Esophagus squamous epithelium (tissue), 5 donors: ENCODE measurements around the gene EHD4. TPM values are rescaled to one million over a fixed set of nuclear protein-coding genes. Genes with fewer than 3 reads are reported as not detected.

Source experiments
- DNase-seq: peaks from one replicate; lab custom pipeline; 2025; lab: John Stamatoyannopoulos, UW
- H3K27ac ChIP-seq, 4 donors: fragments of 200-600 bp; sonication (generic); one replicate each; pipeline ENCODE4 v1.5.1; 2016 to 2019; ENCODE audit warnings: mild to moderate bottlenecking in 1 of 4
- H3K27me3 ChIP-seq, 4 donors: fragments of 200-600 bp; sonication (generic); 1 replicate in 3 of 4; 2 replicates in 1 of 4; pipeline versions ENCODE4 v1.5.1 to v1.6.0; 2017 to 2021; ENCODE audit warnings: antibody characterized with exemption in 1 of 4
- H3K36me3 ChIP-seq, 3 donors: fragments of 200-600 bp; sonication (generic); one replicate each; pipeline ENCODE4 v1.5.1; 2016 to 2019
- H3K4me1 ChIP-seq, 3 donors: fragments of 200-600 bp; sonication (generic); one replicate each; pipeline ENCODE4 v1.5.1; 2017 to 2019
- H3K4me3 ChIP-seq, 4 donors: fragments of 200-600 bp; sonication (generic); 1 replicate in 3 of 4; 2 replicates in 1 of 4; pipeline ENCODE4 v1.5.1; 2016 to 2019; ENCODE audit warnings: mild to moderate bottlenecking in 2 of 4, moderate library complexity in 1 of 4
- H3K9me3 ChIP-seq, 3 donors: fragments of 200-600 bp; sonication (generic); one replicate each; pipeline ENCODE4 v1.5.1; 2016 to 2019
- POLR2A ChIP-seq, 4 donors: fragments of 450-650 bp; IDR thresholded peaks; one replicate each; pipeline ENCODE4 v1.6.1; 2017; ENCODE audit warnings: antibody characterized with exemption in 4 of 4, mild to moderate bottlenecking in 4 of 4, moderate library complexity in 3 of 4
- WGBS, 2 donors: methylation state at CpG; one replicate each; pipeline ENCODE4 v1.1.5; 2018; 5-methylcytosine and 5-hydroxymethylcytosine counted together
- intact Hi-C: fragments of 100-400 bp; cut with DNase I; formaldehyde crosslinking; loops from one replicate; pipeline ENCODE4 v1.15.0; 2022
- total RNA-seq, 4 donors: library from RNA; depleted of rRNA; stranded (reverse); fragments of >200 nt; gene quantifications; one replicate each; pipeline ENCODE4 v1.1.0, GENCODE V29; 2016
- TF ChIP-seq, protein P1 (sequence below), 6 experiments: fragments of 450-650 bp in 4 of 6; fragments of 200-600 bp in 2 of 6; sonication (generic) in 2 of 6; IDR thresholded peaks; one replicate each; pipeline ENCODE4 v1.5.1; 2016 to 2019; ENCODE audit warnings: antibody characterized with exemption in 6 of 6, mild to moderate bottlenecking in 4 of 6, moderate library complexity in 4 of 6
- donor health status: DM: yes; HTN: yes; CAD: no.

Gene EHD4
- total RNA-seq, 4 donors from 2014 or later: 25.4 to 45.3 (median 27.8) TPM

- intact Hi-C loops: no loop called here
- DNase-seq: no peak
- Histone ChIP-seq H3K4me3 (no peak overlapping the region), H3K27ac (no peak overlapping the region), H3K4me1 (peaks cover 0 to 72% (median 0%) of the 10 kb centered on the region in 3 donors), H3K36me3 (no peaks in the 10 kb centered on the region), H3K27me3 (peaks cover 0 to 60% (median 0%) of the 10 kb centered on the region in 4 donors), H3K9me3 (no peaks in the 10 kb centered on the region)
- 96 to 100% methylated on average over 2 to 10 of the region's 17 CpGs for WGBS, 2 donors
- no peak for TF ChIP-seq POLR2A (IDR thresholded peaks at IDR 0.05)
- TF ChIP-seq, protein P1, sequence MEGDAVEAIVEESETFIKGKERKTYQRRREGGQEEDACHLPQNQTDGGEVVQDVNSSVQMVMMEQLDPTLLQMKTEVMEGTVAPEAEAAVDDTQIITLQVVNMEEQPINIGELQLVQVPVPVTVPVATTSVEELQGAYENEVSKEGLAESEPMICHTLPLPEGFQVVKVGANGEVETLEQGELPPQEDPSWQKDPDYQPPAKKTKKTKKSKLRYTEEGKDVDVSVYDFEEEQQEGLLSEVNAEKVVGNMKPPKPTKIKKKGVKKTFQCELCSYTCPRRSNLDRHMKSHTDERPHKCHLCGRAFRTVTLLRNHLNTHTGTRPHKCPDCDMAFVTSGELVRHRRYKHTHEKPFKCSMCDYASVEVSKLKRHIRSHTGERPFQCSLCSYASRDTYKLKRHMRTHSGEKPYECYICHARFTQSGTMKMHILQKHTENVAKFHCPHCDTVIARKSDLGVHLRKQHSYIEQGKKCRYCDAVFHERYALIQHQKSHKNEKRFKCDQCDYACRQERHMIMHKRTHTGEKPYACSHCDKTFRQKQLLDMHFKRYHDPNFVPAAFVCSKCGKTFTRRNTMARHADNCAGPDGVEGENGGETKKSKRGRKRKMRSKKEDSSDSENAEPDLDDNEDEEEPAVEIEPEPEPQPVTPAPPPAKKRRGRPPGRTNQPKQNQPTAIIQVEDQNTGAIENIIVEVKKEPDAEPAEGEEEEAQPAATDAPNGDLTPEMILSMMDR (IDR thresholded peaks at IDR 0.05): no peak
These were observed 116.1 kb downstream of the EHD4 start for GRCh38 chr15:41856262-41856661.

- WGBS, 2 donors: 58 to 64% methylated on average over 5 to 12 of the region's 30 CpGs
- Histone ChIP-seq H3K27me3 (peaks cover 0 to 58% (median 0%) of the 10 kb centered on the region in 4 donors), H3K27ac (no peak overlapping the region)
These were observed 116.9 kb downstream of the EHD4 start for GRCh38 chr15:41855261-41855961.

GRCh38 chr15:41854443-41854842 lies 117.9 kb downstream of the EHD4 start:
- H3K9me3 ChIP-seq: no peaks in the 10 kb centered on the region
- TF ChIP-seq POLR2A (IDR thresholded peaks at IDR 0.05): no peak
- TF ChIP-seq, protein P1 (IDR thresholded peaks at IDR 0.05): no peak
- H3K27ac ChIP-seq: no peak overlapping the region
- peaks cover 2 to 82% (median 4%) of the 10 kb centered on the region in 3 donors for H3K4me1 ChIP-seq
- intact Hi-C loops: no loop called here
- peaks cover 0 to 57% (median 0%) of the 10 kb centered on the region in 4 donors for H3K27me3 ChIP-seq
- no peak overlapping the region for H3K4me3 ChIP-seq
- 66 to 100% methylated on average over 1 to 9 of the region's 9 CpGs for WGBS, 2 donors
- DNase-seq: no peak
- no peaks in the 10 kb centered on the region for H3K36me3 ChIP-seq

More at GRCh38 chr15:41855261-41855961, 116.9 kb downstream of the EHD4 start:
- no peak for DNase-seq
- Histone ChIP-seq H3K4me1 (peaks cover 0 to 75% (median 3%) of the 10 kb centered on the region in 3 donors), H3K4me3 (no peak overlapping the region), H3K9me3 (no peaks in the 10 kb centered on the region), H3K36me3 (no peaks in the 10 kb centered on the region)
- TF ChIP-seq POLR2A (IDR thresholded peaks at IDR 0.05): no peak
- TF ChIP-seq, protein P1 (IDR thresholded peaks at IDR 0.05): no peak
- intact Hi-C loops: no loop called here

- TF ChIP-seq, protein P1 (IDR thresholded peaks at IDR 0.05): no peak
- TF ChIP-seq POLR2A (IDR thresholded peaks at IDR 0.05): no peak
- Histone ChIP-seq H3K36me3 (peaks cover 0 to 5% (median under 1%) of the 10 kb centered on the region in 3 donors), H3K4me1 (peaks cover 7 to 82% (median 8%) of the 10 kb centered on the region in 3 donors), H3K9me3 (no peaks in the 10 kb centered on the region), H3K27ac (no peak overlapping the region), H3K27me3 (peaks cover 0 to 57% (median 0%) of the 10 kb centered on the region in 4 donors), H3K4me3 (no peak overlapping the region)
- 88% methylated on average over 4 of the region's 10 CpGs; no CpG with 5 or more reads in 1 of the 2 donors for WGBS, 2 donors
- DNase-seq: no peak
- intact Hi-C loops: no loop called here
These were observed 118.5 kb downstream of the EHD4 start for GRCh38 chr15:41853831-41854230.
